GM12878 (cell line): ENCODE measurements around the gene ASTL.

Experiments
- CHD4 ChIP-seq: fragments of 200-600 bp; sonication (generic); IDR thresholded peaks from 2 replicates; pipeline ENCODE4 v1.6.1; 2016; ENCODE audit warnings: mild to moderate bottlenecking
- CTCF ChIP-seq, 3 experiments: IDR thresholded peaks in 2 of 3; conservative IDR thresholded peaks in 1 of 3; 2 replicates each; pipeline ENCODE4 v1.5.1; 2011; ENCODE audit warnings: low read depth in 3 of 3, low read length in 3 of 3, mild to moderate bottlenecking in 3 of 3, control low read depth in 2 of 3, moderate library complexity in 2 of 3, inconsistent platforms in 1 of 3, mixed read lengths in 1 of 3; ENCODE audit not compliant: control insufficient read depth in 2 of 3, insufficient read depth in 1 of 3; ENCODE audit errors: extremely low read depth in 1 of 3
- CUX1 ChIP-seq: IDR thresholded peaks from 2 replicates; pipeline ENCODE4 v1.6.1; 2012; ENCODE audit warnings: improper control_type of control experiment, low read depth, low read length; ENCODE audit not compliant: insufficient replicate concordance
- NFIC ChIP-seq: IDR thresholded peaks from 2 replicates; pipeline ENCODE4 v1.6.1; 2012; ENCODE audit warnings: low read depth, mild to moderate bottlenecking, inconsistent platforms, low read length, moderate library complexity
- POLR2A ChIP-seq: IDR thresholded peaks from 2 replicates; pipeline ENCODE4 v1.6.1; 2011; ENCODE audit warnings: low read depth, mild to moderate bottlenecking, low read length
- RFX5 ChIP-seq: IDR thresholded peaks from 2 replicates; pipeline ENCODE4 v1.6.1; 2011; ENCODE audit warnings: low read depth, low read length, improper control_type of control experiment
- SIN3A ChIP-seq: IDR thresholded peaks from 2 replicates; pipeline ENCODE4 v1.6.1; 2012; ENCODE audit warnings: low read depth, low read length, improper control_type of control experiment
- SMC3 ChIP-seq: IDR thresholded peaks from 2 replicates; pipeline ENCODE4 v1.6.1; 2011; ENCODE audit warnings: low read length, improper control_type of control experiment, borderline replicate concordance
- TCF7 ChIP-seq: IDR thresholded peaks from 2 replicates; pipeline ENCODE4 v1.6.1; 2014; ENCODE audit warnings: antibody characterized with exemption, borderline replicate concordance
- USF1 ChIP-seq: IDR thresholded peaks from 2 replicates; pipeline ENCODE4 v1.6.1; 2011; ENCODE audit warnings: borderline replicate concordance, low read depth, mild to moderate bottlenecking, moderate library complexity, mixed read lengths, low read length; ENCODE audit not compliant: insufficient read depth; ENCODE audit errors: extremely low read length
- ZBED1 ChIP-seq: IDR thresholded peaks from 2 replicates; pipeline ENCODE4 v1.6.1; 2016; ENCODE audit warnings: borderline replicate concordance
- ZNF217 ChIP-seq: fragments of 450-650 bp; IDR thresholded peaks from 2 replicates; pipeline ENCODE4 v1.6.1; 2017; ENCODE audit warnings: antibody characterized with exemption, mild to moderate bottlenecking

GRCh38 chr2:96136129-96136720, 2.1 kb downstream of the ASTL start:
- TF ChIP-seq SIN3A = no peak
- no peak for TF ChIP-seq USF1
- no peak for TF ChIP-seq CHD4
- TF ChIP-seq ZBED1 = no peak
- no peak for TF ChIP-seq RFX5
- no peak for TF ChIP-seq ZNF217
- no peak for TF ChIP-seq SMC3
- no peak for TF ChIP-seq NFIC
- TF ChIP-seq CTCF (IDR thresholded peaks at IDR 0.05 in 2 of 3, conservative IDR thresholded peaks at IDR 0.05 in 1 of 3; ENCODE audit: control insufficient read depth in 2 of 3, extremely low read depth in 1 of 3, insufficient read depth in 1 of 3, low read depth in 3 of 3, low read length in 3 of 3) = no peak
- TF ChIP-seq TCF7 = no peak
- TF ChIP-seq CUX1 = no peak
- peak; percentile 42; the same call in 1 of the 2 replicates for TF ChIP-seq POLR2A
